Measurements from ENCODE around the gene PAPSS2. TPM values are rescaled to one million over a fixed set of nuclear protein-coding genes. Genes with fewer than 3 reads are reported as not detected.

PAPSS2 gene
- total RNA-seq, 1 experiment from 2014 or later: 14.6 TPM

DNA sequence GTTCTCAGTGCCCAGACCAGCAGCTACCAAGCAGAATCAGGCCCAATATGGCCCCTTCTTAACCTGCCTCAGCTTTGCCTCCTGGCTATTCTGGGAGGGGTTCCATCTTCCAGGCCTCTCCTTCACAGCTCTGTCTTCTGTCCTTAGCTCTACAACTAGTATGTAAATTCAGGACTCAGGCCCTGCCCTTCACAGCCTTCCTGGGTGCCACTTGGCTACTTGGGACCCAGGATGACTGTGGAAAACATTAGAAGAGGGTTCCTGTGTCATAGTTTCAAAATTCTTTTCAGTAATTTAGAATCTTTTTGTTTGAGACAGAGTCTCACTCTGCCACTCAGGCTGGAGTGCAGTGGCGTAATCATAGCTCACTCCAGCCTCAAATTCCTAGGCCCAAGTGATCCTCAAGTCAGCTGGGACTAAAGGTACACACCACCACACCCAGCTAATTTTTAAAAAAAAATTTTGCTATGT, 33.2 kb upstream of the PAPSS2 start:
- Histone ChIP-seq H3K79me2 (ENCODE audit: insufficient read depth, low read length) (no peaks in the 10 kb centered on the region), H3K36me3 (ENCODE audit: control insufficient read depth in 1 of 2, insufficient read depth in 2 of 2, low read length in 2 of 2) (no peaks in the 10 kb centered on the region), H3K9me2 (ENCODE audit: insufficient read depth) (no peaks in the 10 kb centered on the region), H2AFZ (ENCODE audit: low read depth, low read length, poor library complexity, severe bottlenecking) (no peak overlapping the region), H3K27ac (ENCODE audit: low read depth, low read length) (no peak overlapping the region), H3K9ac (ENCODE audit: low read length) (no peak overlapping the region), H3K27me3 (ENCODE audit: insufficient read depth, low read length) (no peaks in the 10 kb centered on the region), H3K4me2 (ENCODE audit: low read length) (no peak overlapping the region), H3K4me1 (ENCODE audit: control insufficient read depth in 1 of 2, insufficient read depth in 2 of 2, low read length in 2 of 2) (no peaks in the 10 kb centered on the region), H4K20me1 (ENCODE audit: insufficient read depth) (no peaks in the 10 kb centered on the region), H3K4me3 (replicated peaks in 1 of 2; ENCODE audit: low read depth in 1 of 2, low read length in 2 of 2) (no peak overlapping the region), H3K9me3 (ENCODE audit: control insufficient read depth in 1 of 2, insufficient read depth in 1 of 2, low read depth in 1 of 2, low read length in 2 of 2) (no peaks in the 10 kb centered on the region)
- no TSS peak for BruUV-seq (replicated peaks)
- intact Hi-C loops (cut with micrococcal nuclease): no loop called here
- DNase-seq (ENCODE audit: low read depth, low spot score) (no peak), ATAC-seq (no peak; the same call in 1 of the 2 replicates)
- ChIA-PET CTCF (no interaction called here), POLR2A (no interaction called here), RAD21 (ENCODE audit: low non-redundant PET in 1 of 2, low total read pairs in 2 of 2, uncharacterized antibody in 2 of 2, unreplicated experiment in 2 of 2) (no interaction called here)
- TF ChIP-seq EZH2phosphoT487 (IDR thresholded peaks at IDR 0.05; ENCODE audit: borderline replicate concordance) (no peak), EZH2 (IDR thresholded peaks at IDR 0.05) (no peak), TCF7L2 (IDR thresholded peaks at IDR 0.05; ENCODE audit: borderline replicate concordance, extremely low read depth, insufficient read depth, insufficient read length) (no peak)

- RAD21 ChIA-PET (ENCODE audit: low non-redundant PET in 1 of 2, low total read pairs in 2 of 2, uncharacterized antibody in 2 of 2, unreplicated experiment in 2 of 2): no interaction called here
- CTCF ChIA-PET: no interaction called here
- no peak for ATAC-seq
Observed at GRCh38 chr10:87630171-87630570, 29.5 kb upstream of the PAPSS2 start.

More at GRCh38 chr10:87630171-87630570, 29.5 kb upstream of the PAPSS2 start:
- Histone ChIP-seq H3K27me3 (ENCODE audit: insufficient read depth, low read length) (no peaks in the 10 kb centered on the region), H3K79me2 (ENCODE audit: insufficient read depth, low read length) (no peaks in the 10 kb centered on the region), H4K20me1 (ENCODE audit: insufficient read depth) (no peaks in the 10 kb centered on the region), H3K36me3 (ENCODE audit: control insufficient read depth in 1 of 2, insufficient read depth in 2 of 2, low read length in 2 of 2) (no peaks in the 10 kb centered on the region), H3K4me2 (ENCODE audit: low read length) (no peak overlapping the region), H3K9ac (ENCODE audit: low read length) (no peak overlapping the region), H3K9me3 (ENCODE audit: control insufficient read depth in 1 of 2, insufficient read depth in 1 of 2, low read depth in 1 of 2, low read length in 2 of 2) (no peaks in the 10 kb centered on the region), H3K4me1 (ENCODE audit: control insufficient read depth in 1 of 2, insufficient read depth in 2 of 2, low read length in 2 of 2) (peaks cover 0 to 7% of the 10 kb centered on the region in 2 experiments; a peak in 2 of 4 replicates), H3K4me3 (replicated peaks in 1 of 2; ENCODE audit: low read depth in 1 of 2, low read length in 2 of 2) (no peak overlapping the region), H3K9me2 (ENCODE audit: insufficient read depth) (no peaks in the 10 kb centered on the region), H3K27ac (ENCODE audit: low read depth, low read length) (no peak overlapping the region), H2AFZ (ENCODE audit: low read depth, low read length, poor library complexity, severe bottlenecking) (no peak overlapping the region)
- TF ChIP-seq REST (IDR thresholded peaks at IDR 0.05; ENCODE audit: low read depth): no peak
- no peak for TF ChIP-seq POLR2A (IDR thresholded peaks at IDR 0.05; ENCODE audit: borderline replicate concordance, extremely low read depth, insufficient read depth, insufficient read length)
- no TSS peak for BruUV-seq (replicated peaks)
- DNase-seq (ENCODE audit: low read depth, low spot score): no peak
- POLR2A ChIA-PET: no interaction called here
- intact Hi-C loops (cut with micrococcal nuclease): no loop called here
